ENCODE results near the gene SSTR3. TPM values are rescaled to one million over a fixed set of nuclear protein-coding genes. Genes with fewer than 3 reads are reported as not detected.

The SSTR3 gene
- total RNA-seq, 1 experiment from 2014 or later = not detected

DNA sequence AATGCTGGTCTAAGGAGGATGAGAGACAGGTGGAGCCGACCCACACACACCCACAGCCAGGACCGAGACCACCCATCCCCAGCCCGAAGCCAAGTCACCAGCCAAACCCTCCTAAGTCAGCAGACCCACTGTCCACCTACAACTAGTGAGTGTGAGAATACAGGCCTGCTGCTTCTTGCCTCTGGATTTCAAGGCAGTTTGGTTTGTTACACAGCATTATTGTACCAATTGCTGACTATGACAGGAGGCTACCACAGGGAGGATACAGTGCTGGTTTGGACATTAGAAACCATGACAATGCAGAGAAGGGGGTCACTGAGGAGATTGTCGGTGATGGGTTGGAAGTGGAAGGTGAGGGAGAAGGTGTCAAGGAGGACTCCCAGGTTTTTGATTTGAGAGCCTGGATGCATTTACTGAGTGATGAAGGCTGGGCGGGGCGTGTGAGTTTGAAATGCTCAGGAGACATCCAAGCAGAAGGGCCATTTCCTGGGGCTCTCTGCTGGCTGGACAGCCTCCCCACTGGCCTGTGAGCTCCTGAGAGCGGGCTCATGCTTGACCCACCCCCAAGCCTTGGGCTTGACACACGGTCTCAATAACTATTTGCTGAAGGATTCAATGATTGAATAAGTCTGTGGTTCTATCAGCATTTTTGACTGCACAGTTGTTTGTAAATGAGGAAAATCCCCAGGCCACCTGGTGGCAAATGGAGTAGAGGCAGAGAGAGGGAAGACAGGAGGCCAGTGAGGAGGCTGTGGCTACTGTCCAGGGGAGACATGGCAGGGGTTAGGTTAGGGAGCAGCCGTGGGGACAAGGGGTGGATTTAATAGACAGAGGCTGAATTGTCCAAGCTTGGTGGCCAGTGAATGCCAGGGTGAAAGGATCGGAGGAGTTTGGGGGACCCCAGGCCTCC lies 9.4 kb upstream of the SSTR3 start:
- CTCF ChIA-PET = interaction anchor here (0.7 kb wide), 2 partner anchors 55 to 57 kb away, joined by 3 read pairs; no protein-coding TSS in a partner anchor
- POLR2A ChIA-PET = no interaction called here
- H3K36me3 Mint-ChIP-seq (ENCODE audit: insufficient read depth, unreplicated experiment) = peaks cover 13% of the 10 kb centered on the region

DNA sequence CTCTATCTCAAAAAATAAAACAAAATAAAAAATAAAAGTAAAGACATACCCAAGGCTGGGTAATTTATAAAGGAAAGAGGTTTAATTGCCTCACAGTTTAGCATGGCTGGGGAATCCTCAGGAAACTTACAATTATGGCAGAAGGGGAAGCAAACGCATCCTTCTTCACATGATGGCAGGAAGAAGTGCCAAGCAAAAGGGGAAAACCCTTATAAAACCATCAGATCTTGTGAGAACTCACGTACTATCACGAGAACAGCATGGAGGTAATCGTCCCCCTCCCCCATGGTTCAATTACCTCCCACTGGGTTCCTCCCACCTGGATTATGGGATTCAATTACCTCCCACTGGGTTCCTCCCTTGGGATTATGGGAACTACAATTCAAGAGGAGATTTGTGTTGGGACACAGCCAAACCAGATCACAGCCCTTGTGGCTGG lies 8.3 kb upstream of the SSTR3 start:
- CTCF ChIA-PET = no interaction called here
- Mint-ChIP-seq H3K9me3 (ENCODE audit: unreplicated experiment) (no peaks in the 10 kb centered on the region), H3K27me3 (ENCODE audit: insufficient read depth, unreplicated experiment) (peaks cover 36% of the 10 kb centered on the region), H3K36me3 (ENCODE audit: insufficient read depth, unreplicated experiment) (peaks cover 11% of the 10 kb centered on the region), H3K27ac (ENCODE audit: low read depth, unreplicated experiment) (no peak overlapping the region), H3K4me3 (ENCODE audit: unreplicated experiment) (no peak overlapping the region), H3K4me1 (ENCODE audit: insufficient read depth, unreplicated experiment) (no peaks in the 10 kb centered on the region)
- no peak for DNase-seq (ENCODE audit: unreplicated experiment)
- POLR2A ChIA-PET = no interaction called here
- TF ChIP-seq, protein P1, sequence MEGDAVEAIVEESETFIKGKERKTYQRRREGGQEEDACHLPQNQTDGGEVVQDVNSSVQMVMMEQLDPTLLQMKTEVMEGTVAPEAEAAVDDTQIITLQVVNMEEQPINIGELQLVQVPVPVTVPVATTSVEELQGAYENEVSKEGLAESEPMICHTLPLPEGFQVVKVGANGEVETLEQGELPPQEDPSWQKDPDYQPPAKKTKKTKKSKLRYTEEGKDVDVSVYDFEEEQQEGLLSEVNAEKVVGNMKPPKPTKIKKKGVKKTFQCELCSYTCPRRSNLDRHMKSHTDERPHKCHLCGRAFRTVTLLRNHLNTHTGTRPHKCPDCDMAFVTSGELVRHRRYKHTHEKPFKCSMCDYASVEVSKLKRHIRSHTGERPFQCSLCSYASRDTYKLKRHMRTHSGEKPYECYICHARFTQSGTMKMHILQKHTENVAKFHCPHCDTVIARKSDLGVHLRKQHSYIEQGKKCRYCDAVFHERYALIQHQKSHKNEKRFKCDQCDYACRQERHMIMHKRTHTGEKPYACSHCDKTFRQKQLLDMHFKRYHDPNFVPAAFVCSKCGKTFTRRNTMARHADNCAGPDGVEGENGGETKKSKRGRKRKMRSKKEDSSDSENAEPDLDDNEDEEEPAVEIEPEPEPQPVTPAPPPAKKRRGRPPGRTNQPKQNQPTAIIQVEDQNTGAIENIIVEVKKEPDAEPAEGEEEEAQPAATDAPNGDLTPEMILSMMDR (IDR thresholded peaks at IDR 0.05; ENCODE audit: unreplicated experiment) = no peak
- intact Hi-C loops (cut with micrococcal nuclease) = no loop called here
- no TSS peak for BruUV-seq (replicated peaks)

More for the DNA sequence above, 9.4 kb upstream of the SSTR3 start:
- TF ChIP-seq, protein P1 (IDR thresholded peaks at IDR 0.05; ENCODE audit: unreplicated experiment) = no peak
- no TSS peak for BruUV-seq (replicated peaks)
- H3K4me1 Mint-ChIP-seq (ENCODE audit: insufficient read depth, unreplicated experiment) = no peaks in the 10 kb centered on the region
- H3K4me3 Mint-ChIP-seq (ENCODE audit: unreplicated experiment) = no peak overlapping the region
- no peak for DNase-seq (ENCODE audit: unreplicated experiment)
- no peak overlapping the region for H3K27ac Mint-ChIP-seq (ENCODE audit: low read depth, unreplicated experiment)
- H3K27me3 Mint-ChIP-seq (ENCODE audit: insufficient read depth, unreplicated experiment) = peaks cover 26% of the 10 kb centered on the region
- no peaks in the 10 kb centered on the region for H3K9me3 Mint-ChIP-seq (ENCODE audit: unreplicated experiment)
- intact Hi-C loops (cut with micrococcal nuclease) = no loop called here

GRCh38 chr22:37219533-37219932 lies 7.3 kb upstream of the SSTR3 start:
- H3K27me3 Mint-ChIP-seq (ENCODE audit: insufficient read depth, unreplicated experiment) = peaks cover 36% of the 10 kb centered on the region
- no peak overlapping the region for H3K4me3 Mint-ChIP-seq (ENCODE audit: unreplicated experiment)
- no peak for DNase-seq (ENCODE audit: unreplicated experiment)
- TF ChIP-seq, protein P1 (IDR thresholded peaks at IDR 0.05; ENCODE audit: unreplicated experiment) = no peak
- intact Hi-C loops (cut with micrococcal nuclease) = no loop called here
- ChIA-PET CTCF (interaction anchor here (0.6 to 0.7 kb wide), 2 partner anchors 239 to 363 kb away, joined by 3 read pairs; no protein-coding TSS in a partner anchor), POLR2A (no interaction called here)
- no peak overlapping the region for H3K27ac Mint-ChIP-seq (ENCODE audit: low read depth, unreplicated experiment)
- no TSS peak for BruUV-seq (replicated peaks)
- H3K4me1 Mint-ChIP-seq (ENCODE audit: insufficient read depth, unreplicated experiment) = no peaks in the 10 kb centered on the region
- H3K36me3 Mint-ChIP-seq (ENCODE audit: insufficient read depth, unreplicated experiment) = peaks cover 7% of the 10 kb centered on the region
- H3K9me3 Mint-ChIP-seq (ENCODE audit: unreplicated experiment) = no peaks in the 10 kb centered on the region

DNA sequence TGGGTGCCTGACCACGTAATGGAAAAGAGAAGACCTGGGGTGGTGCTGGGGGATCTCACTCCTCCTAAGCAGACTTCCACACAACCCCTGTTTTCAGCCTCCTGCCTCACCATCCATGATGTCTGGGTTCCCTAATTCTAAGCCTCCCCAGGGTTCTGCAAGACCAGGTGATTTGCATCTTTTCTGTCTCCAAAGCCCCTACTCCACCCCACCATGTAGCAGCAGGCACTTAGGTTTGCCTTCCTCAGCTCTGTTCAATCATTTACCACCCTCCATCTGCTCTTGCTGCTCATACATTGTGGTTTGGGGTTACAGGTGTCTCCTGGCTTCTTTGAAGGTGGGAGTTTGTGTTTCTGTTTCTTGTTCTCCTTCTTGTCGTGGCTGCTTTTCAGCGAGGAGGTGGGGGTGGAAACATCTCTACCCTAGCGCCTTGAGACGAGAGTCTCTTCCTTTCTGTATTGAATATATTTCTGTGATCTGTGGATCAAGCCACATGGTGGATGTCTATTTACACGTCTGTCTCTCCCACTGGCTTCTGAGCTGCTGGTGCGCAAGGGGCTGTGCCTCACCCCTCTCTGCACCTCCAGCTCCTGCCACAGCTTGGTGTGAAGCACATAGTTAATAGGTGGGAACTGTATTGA lies 6.6 kb upstream of the SSTR3 start:
- no peaks in the 10 kb centered on the region for H3K9me3 Mint-ChIP-seq (ENCODE audit: unreplicated experiment)
- DNase-seq (ENCODE audit: unreplicated experiment) = no peak
- ChIA-PET POLR2A (no interaction called here), CTCF (interaction anchor here (0.7 kb wide), 1 partner anchor 362 kb away, joined by 3 read pairs; no protein-coding TSS in a partner anchor)
- peaks cover 36% of the 10 kb centered on the region for H3K27me3 Mint-ChIP-seq (ENCODE audit: insufficient read depth, unreplicated experiment)
- TF ChIP-seq, protein P1 (IDR thresholded peaks at IDR 0.05; ENCODE audit: unreplicated experiment) = no peak
- no peak overlapping the region for H3K27ac Mint-ChIP-seq (ENCODE audit: low read depth, unreplicated experiment)
- no peak overlapping the region for H3K4me3 Mint-ChIP-seq (ENCODE audit: unreplicated experiment)
- no TSS peak for BruUV-seq (replicated peaks)
- peaks cover 7% of the 10 kb centered on the region for H3K36me3 Mint-ChIP-seq (ENCODE audit: insufficient read depth, unreplicated experiment)
- intact Hi-C loops (cut with micrococcal nuclease) = no loop called here
- H3K4me1 Mint-ChIP-seq (ENCODE audit: insufficient read depth, unreplicated experiment) = no peaks in the 10 kb centered on the region

All from MCF 10A (cell line).